Activated CD8-positive, alpha-beta memory T cell treated with anti-CD3 and anti-CD28 coated beads for 4 hours (primary cell): ENCODE measurements around the gene DSG3.

Experiments
- DNase-seq, 2 donors: peaks; one replicate each; pipeline ENCODE4 v3.0.0-alpha.2; 2020; ENCODE audit warnings: low read depth in 2 of 2

DSG3 gene

GRCh38 chr18:31526374-31526773 lies 78.8 kb downstream of the DSG3 start:
- no peak for DNase-seq
